Mucosa of stomach (tissue), 1 donor: Measurements from ENCODE around the gene LENG8.
"Not testable (repeated sequence)": the region's sequence is repeated elsewhere in the genome, so short reads cannot be mapped to it uniquely, and the experiment has no call there.

Source experiments
- H3K27me3 ChIP-seq: one replicate; pipeline ENCODE4 v1.7.0; 2013; ENCODE audit warnings: mild to moderate bottlenecking, low read length; ENCODE audit not compliant: control insufficient read depth, insufficient read depth
- H3K36me3 ChIP-seq: one replicate; pipeline ENCODE4 v1.7.0; 2013; ENCODE audit warnings: low read length; ENCODE audit not compliant: control insufficient read depth, insufficient read depth
- H3K4me1 ChIP-seq: one replicate; pipeline ENCODE4 v1.7.0; 2013; ENCODE audit warnings: mild to moderate bottlenecking, low read length; ENCODE audit not compliant: control insufficient read depth, insufficient read depth
- H3K4me3 ChIP-seq: one replicate; pipeline ENCODE4 v1.7.0; 2013; ENCODE audit warnings: low read length
- H3K9ac ChIP-seq: one replicate; pipeline ENCODE4 v1.7.0; 2013; ENCODE audit warnings: mild to moderate bottlenecking, low read length, moderate library complexity
- H3K9me3 ChIP-seq: one replicate; pipeline ENCODE4 v1.7.0; 2013; ENCODE audit warnings: mild to moderate bottlenecking, low read length, moderate library complexity; ENCODE audit not compliant: control insufficient read depth
- donor health status: Pancreatic carcinoma.

Gene LENG8

DNA sequence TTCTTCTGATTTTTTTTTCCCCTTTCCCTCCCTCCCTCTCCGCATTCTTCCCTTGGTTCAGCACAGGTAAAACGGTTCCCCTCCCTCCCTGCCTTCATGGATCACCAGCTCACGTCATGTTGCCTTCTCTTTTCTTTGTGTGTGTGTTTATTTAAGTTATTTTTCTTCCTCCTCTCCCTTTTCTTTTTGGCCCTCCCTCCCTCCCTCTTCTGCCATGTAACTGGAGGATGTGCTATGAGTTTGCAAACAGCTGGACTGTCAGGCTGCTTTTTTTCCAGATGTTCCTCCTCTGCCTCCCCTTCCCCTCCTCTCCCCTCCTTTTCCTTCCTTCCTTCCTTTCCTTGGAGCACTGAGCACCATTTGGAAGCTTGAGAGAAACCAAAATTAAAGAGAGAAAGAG is 12.6 kb downstream of the LENG8 start:
- peaks cover 45% of the 10 kb centered on the region for H3K4me1 ChIP-seq
- peaks cover 25% of the 10 kb centered on the region for H3K36me3 ChIP-seq
- no peaks in the 10 kb centered on the region for H3K27me3 ChIP-seq
- peak overlapping the region; percentile 81 for H3K9ac ChIP-seq
- peak overlapping the region; percentile 29 for H3K4me3 ChIP-seq
- no peaks in the 10 kb centered on the region for H3K9me3 ChIP-seq

DNA sequence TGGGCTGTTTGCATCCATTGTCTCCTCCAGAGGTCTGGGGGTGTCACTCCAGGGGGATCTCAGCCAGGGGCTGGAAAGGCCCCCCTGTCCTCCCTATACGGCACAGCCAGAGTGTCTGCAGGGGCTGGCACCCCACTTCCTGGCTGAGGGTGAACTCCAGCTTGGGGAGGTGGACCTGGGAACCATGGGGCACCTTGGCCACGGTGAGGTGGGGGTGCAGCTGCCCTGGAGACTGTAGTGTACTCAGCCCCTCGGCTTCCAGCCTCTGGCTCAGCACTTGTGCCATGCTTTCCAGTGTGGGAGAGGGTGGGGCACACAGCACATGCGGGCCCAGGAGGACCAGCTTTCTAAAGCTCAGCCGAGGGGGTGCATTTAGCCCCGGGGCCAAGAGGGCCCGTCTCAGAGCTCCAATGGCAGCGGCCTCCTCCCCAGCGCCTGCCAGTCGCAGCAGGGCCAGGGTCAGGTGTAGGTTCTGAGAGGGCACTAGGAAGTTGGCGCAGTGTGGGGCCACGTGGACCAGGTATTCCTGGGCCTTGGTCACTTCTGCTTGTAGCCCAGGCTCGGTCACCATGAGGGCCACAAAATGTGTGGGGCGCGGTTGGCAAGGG is 13.2 kb downstream of the LENG8 start:
- Histone ChIP-seq H3K4me3 (peak overlapping the region; percentile 29), H3K9me3 (no peaks in the 10 kb centered on the region), H3K9ac (peak overlapping the region; percentile 81), H3K36me3 (peaks cover 21% of the 10 kb centered on the region), H3K27me3 (no peaks in the 10 kb centered on the region), H3K4me1 (peaks cover 46% of the 10 kb centered on the region)

DNA sequence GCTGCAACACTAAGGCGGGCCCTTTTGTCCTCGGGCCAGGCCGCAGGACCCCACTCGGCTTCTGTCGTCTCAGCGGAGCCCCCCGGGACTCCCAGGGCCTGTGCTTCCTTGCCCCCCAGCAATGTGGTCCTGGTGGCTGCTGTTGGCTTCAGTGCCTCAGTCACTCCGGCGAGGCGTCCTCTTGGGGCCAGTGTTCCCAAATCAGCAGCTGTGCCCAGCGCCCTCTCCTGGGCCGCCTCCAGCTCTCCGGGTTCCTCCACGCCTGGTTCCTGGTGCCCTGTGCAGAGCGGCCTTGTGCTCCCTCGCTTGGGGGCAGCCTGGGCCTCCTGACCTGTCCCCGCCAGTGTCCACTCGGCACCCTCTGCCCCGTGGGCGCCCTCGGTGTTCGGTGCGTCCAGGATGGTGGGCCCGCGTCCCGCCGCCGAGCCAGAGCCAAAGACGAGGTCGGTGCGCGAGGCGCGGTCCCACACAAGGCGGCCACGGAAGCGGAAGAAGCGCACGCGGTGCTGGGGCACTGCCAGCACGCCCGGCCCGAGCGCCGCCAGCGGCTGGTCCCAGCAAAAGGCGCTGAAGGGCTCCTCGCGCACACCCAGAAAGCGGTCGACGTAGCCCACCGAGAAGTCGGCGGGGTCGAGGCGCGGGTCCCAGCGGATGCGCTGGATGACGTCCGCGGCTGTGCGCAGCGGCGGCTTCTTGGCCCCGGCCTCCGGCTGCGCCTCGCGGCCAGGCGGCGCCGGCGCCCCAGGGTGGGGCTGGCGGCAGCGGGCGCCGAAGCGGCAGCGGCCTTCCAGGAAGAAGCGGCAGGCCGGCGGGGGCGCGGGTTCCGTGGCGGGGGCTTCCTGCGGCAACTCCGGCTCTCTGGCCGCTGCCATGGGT is 13.9 kb downstream of the LENG8 start:
- peak overlapping the region; percentile 81 for H3K9ac ChIP-seq
- H3K36me3 ChIP-seq = peaks cover 14% of the 10 kb centered on the region
- peaks cover 51% of the 10 kb centered on the region for H3K4me1 ChIP-seq
- H3K9me3 ChIP-seq = no peaks in the 10 kb centered on the region
- H3K27me3 ChIP-seq = no peaks in the 10 kb centered on the region
- peak overlapping the region; percentile 29 for H3K4me3 ChIP-seq

DNA sequence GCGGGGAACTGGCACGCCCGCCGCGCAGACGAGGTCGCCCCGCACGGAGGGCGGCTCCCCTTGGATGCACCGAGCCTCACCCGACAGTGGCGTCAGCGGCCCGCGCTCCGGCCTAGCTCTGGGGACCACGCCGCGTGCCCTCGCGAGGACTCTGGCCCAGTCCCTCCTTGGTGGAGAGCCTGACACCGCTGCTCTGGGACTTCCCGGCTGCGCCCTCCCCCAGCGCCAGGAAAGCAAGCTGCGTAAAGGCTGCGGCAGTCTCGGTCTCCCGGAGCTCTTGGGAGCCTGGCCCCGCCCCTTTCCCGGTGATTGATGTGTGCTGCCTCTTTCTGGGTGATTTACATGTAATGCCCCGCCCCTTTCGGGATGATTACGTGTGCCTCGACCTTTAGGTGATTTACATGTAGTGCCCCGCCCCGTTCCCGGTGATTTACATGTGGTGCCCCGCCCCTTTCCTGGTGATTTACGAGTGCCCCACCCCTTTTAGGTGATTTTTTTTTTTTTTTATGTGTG is 14.6 kb downstream of the LENG8 start, which contains the start of gene LENG9:
Gene LENG9 (minus strand): TSS at position 248 of the 513 bp plus-strand sequence. CDS start 252 bp downstream, outside the sequence.
- peaks cover 51% of the 10 kb centered on the region for H3K4me1 ChIP-seq

DNA sequence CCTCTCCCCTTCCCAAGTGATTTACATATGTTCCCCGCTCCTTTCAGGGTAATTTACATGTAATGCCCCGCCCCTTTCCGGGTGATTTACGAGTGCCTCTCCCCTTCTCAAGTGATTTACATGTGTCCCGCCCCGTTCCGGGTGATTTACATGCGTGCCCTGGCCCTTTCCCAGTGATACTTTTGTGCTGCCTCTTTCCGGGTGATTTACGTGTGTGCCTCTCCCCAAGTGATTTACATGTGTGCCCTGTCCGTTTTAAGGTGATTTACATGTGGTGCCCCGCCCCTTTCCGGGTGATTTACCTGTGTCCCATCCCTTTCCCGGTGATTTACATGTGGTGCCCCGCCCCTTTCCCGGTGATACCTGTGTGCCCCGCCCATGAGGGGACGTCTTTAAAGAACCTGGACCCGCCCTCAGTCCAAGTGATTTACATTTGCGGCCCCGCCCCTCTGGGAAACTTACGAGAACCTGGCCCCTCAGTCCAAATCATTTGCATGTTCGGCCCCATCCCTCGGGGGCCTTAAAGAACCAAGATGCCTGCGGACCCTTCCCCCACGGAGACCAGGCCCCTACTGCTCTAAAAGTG is 15.1 kb downstream of the LENG8 start:
- H3K36me3 ChIP-seq = peaks cover 2% of the 10 kb centered on the region
- peak overlapping the region; percentile 81 for H3K9ac ChIP-seq
- H3K27me3 ChIP-seq = no peaks in the 10 kb centered on the region
- H3K9me3 ChIP-seq = no peaks in the 10 kb centered on the region
- H3K4me3 ChIP-seq = no peak overlapping the region
- H3K4me1 ChIP-seq = peaks cover 55% of the 10 kb centered on the region

More for the DNA sequence above, 14.6 kb downstream of the LENG8 start, which contains the start of gene LENG9:
- peaks cover 7% of the 10 kb centered on the region for H3K36me3 ChIP-seq
- H3K27me3 ChIP-seq = no peaks in the 10 kb centered on the region
- no peaks in the 10 kb centered on the region for H3K9me3 ChIP-seq
- H3K4me3 ChIP-seq = peak within 1 kb of the TSS; percentile 29
- peak within 1 kb of the TSS; percentile 81 for H3K9ac ChIP-seq

DNA sequence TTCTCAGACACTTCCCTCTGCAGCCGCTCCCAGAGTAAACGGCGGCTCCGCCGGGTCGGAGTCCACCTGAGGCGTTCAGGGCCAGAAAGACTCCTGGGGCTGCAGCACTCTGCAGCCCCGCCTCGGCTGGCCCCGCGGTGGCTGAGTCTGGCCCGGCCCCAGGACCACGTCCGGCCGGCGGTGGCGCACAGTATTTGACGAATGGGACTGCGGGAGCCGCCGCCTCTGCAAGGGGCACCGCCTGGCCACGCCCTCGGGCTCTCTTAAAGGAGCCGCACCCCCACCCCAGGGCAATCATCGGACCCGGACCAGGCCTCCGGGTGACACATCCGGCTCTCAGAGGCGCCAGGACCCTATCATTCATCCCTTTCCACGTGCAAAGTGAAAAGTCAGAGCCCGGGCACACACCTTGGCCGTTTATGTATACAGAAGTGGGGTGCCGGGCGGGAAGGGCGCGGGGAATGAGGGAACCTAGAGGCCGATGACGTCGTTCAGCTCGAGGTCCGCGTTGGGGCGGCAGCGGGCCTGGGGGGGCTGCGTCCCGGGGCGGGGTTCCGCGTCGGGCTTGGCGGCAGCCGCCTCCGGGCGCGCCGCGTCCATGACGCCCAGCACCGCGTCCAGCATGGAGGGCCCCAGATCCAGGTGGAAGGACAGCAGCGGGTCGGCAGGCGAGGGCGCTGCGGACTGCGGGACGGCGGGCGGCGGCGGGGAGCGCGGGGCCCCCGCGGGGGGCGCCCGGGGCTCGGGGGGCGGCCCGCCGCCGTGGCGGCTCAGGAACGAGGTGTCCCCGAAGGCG is 15.8 kb downstream of the LENG8 start:
- Histone ChIP-seq H3K9ac (peak overlapping the region; percentile 81), H3K27me3 (no peaks in the 10 kb centered on the region), H3K9me3 (no peaks in the 10 kb centered on the region), H3K4me3 (no peak overlapping the region), H3K36me3 (no peaks in the 10 kb centered on the region), H3K4me1 (peaks cover 55% of the 10 kb centered on the region)

DNA sequence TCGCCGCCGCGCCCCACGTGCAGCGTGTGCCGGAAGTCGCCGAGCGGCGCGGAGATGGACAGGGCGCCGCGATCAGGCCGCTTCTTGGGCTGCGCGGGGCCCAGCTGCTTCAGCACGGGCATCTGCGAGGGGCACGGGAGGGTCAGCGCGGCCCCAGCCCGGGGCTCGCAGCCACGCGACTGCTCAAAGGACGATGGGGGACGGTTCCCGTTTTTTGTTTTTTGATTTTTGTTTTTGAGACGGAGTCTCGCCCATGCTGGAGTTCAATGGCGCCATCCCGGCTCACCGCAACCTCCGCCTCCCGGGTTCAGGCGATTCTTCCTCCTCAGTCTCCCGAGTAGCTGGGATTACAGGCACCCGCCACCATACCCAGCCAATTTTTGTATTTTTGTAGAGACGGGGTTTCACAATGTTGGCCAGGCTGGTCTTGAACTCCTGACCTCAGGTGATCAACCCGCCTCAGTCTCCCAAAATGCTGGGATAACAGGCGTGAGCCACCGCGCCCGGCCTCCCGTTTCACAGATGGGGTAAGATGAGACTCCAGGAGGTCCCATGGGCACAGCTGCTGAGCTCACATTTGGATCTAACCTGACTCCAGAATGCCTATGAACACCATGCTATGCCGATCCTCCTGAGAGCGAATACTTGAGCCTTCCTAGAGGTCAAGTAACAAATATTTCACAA is 16.6 kb downstream of the LENG8 start:
- peaks cover 58% of the 10 kb centered on the region for H3K4me1 ChIP-seq
- H3K36me3 ChIP-seq = no peaks in the 10 kb centered on the region
- no peak overlapping the region for H3K9ac ChIP-seq
- H3K4me3 ChIP-seq = no peak overlapping the region
- no peaks in the 10 kb centered on the region for H3K9me3 ChIP-seq
- H3K27me3 ChIP-seq = no peaks in the 10 kb centered on the region

DNA sequence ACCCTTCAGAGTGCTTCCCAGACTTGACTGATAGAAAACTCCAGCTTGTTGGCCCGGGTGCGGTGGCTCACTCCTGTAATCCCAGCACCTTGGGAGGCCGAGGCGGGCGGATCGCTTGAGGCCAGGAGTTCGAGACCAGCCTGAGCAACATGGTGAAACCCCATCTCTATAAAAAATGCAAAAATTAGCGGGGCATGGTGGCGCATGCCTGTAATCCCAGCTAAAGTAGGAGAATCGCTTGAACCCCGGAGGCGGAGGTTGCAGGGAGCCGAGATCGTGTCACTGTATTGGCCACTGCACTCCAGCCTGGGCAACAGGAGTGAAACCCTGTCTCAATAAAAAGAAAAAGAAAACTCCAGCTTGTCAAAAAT is 17.1 kb downstream of the LENG8 start:
- H3K27me3 ChIP-seq, H3K9me3 ChIP-seq, H3K36me3 ChIP-seq, H3K9ac ChIP-seq, H3K4me3 ChIP-seq: not testable (repeated sequence)
- peaks cover 60% of the 10 kb centered on the region for H3K4me1 ChIP-seq

DNA sequence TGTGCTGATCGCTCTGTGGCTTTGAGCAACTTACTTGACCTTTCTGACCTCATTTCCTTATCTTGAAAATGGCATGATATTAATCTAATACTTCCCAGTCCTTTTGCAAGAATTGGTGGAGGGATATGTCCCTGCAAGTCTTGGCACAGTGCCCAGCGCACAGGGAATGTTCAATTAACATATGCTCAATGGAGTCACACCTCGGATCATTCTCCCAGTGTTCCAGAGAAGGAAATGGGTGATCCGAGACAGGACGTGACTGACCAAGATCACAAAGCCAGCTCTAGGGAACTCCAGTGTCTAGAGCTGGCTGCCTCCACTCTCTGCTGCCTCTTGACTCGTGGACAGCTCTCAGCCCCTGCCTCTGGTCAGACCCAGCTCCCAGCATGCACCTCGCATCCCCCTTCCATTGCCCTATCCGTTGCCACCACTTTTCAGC is 20.5 kb downstream of the LENG8 start:
- H3K9me3 ChIP-seq = no peaks in the 10 kb centered on the region
- H3K4me3 ChIP-seq = peak overlapping the region; percentile 9
- no peaks in the 10 kb centered on the region for H3K36me3 ChIP-seq
- peaks cover 8% of the 10 kb centered on the region for H3K27me3 ChIP-seq
- H3K9ac ChIP-seq = peak overlapping the region; percentile 96
- peaks cover 47% of the 10 kb centered on the region for H3K4me1 ChIP-seq

DNA sequence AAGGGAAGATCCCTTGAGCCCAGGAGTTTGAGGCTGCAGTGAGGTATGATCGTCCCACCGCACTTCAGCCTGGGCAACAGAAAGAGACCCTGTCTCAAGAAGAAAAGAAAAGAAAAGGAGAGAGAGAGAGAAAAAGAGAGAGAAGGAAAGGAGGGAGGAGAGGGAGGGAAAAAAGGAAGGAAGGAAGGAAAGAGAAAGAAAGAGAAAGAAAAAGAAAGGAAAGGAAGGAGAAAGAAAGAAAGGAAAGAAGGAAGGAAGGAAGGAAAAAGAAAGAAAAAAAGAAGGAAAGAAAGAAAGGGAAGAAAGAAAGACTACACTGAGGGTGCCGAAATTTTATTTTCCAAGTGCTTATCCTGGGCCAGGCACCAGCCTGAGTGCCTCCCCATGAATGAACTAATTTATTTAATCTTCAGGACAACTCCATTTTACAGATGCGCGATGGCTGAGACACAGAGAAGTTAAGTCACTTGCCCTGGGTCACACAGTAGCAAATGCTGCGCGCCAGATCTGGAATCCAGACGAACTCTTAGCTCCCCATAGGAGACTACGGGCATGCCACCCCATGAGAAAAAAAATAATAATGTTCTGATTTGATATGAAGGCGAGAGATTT is 21.4 kb downstream of the LENG8 start:
- H3K4me3 ChIP-seq = peak overlapping the region; percentile 90
- peaks cover 8% of the 10 kb centered on the region for H3K27me3 ChIP-seq
- peak overlapping the region; percentile 96 for H3K9ac ChIP-seq
- H3K4me1 ChIP-seq = peaks cover 44% of the 10 kb centered on the region
- H3K36me3 ChIP-seq = no peaks in the 10 kb centered on the region
- H3K9me3 ChIP-seq = no peaks in the 10 kb centered on the region
